ENCODE measurements around the gene DIPK1B. TPM values are rescaled to one million over a fixed set of nuclear protein-coding genes. Genes with fewer than 3 reads are reported as not detected.

DIPK1B gene
- polyA plus RNA-seq, 3 donors = 0.10 TPM; not detected in 2

DNA sequence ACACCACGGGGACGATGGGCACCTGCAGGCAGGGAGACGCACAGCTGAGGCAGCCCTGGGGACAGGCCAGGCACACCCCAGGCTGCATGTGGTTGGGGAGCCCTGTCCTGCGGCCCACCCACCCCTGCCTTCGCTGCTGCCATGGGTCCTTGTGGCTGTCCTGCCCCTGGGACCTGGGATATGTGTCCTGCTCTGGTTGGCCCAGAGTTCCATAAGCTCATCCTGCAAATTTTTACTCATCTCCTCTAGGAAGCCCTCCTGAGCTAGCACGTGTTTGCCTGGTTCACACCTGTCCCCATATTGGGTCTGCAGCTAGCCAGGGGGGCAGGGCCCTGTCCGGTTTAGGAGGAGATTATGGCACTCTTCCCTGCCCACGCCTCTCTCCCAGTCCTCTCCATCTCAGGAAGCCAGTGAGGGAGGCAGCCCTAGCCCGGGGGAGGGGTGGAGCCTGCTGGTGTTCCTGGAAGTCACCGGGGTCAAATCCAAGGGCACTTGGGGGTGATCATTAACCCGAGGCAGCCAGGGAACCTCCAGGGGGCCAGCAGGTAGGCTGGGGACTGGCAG, 37.5 kb upstream of the DIPK1B start:
- Histone ChIP-seq H2AFZ (ENCODE audit: insufficient read depth, low read depth, low read length, poor library complexity, severe bottlenecking) (no peak overlapping the region), H3K79me2 (ENCODE audit: insufficient read depth, low read length) (peaks cover 20% of the 10 kb centered on the region), H4K20me1 (ENCODE audit: insufficient read depth, low read length) (peaks cover 81% of the 10 kb centered on the region), H3K36me3 (replicated peaks in 1 of 2; ENCODE audit: control insufficient read depth in 1 of 2, insufficient read depth in 2 of 2, low read length in 2 of 2) (peaks cover 40 to 47% of the 10 kb centered on the region in 2 donors), H3K27me3 (ENCODE audit: control insufficient read depth in 2 of 2, insufficient read depth in 2 of 2, low read length in 2 of 2) (peaks cover 0 to 6% of the 10 kb centered on the region in 2 donors), H3K9me3 (replicated peaks in 1 of 2; ENCODE audit: control insufficient read depth in 1 of 2, insufficient read depth in 1 of 2, low read length in 2 of 2) (no peaks in the 10 kb centered on the region), H3K4me3 (replicated peaks in 1 of 3; ENCODE audit: low read depth in 2 of 3, low read length in 3 of 3) (no peak overlapping the region), H3K4me2 (replicated peaks; ENCODE audit: extremely low read depth, low read length, poor library complexity, severe bottlenecking) (no peak overlapping the region), H3K4me1 (ENCODE audit: control insufficient read depth in 1 of 2, insufficient read depth in 2 of 2, low read length in 2 of 2) (peaks cover 20 to 21% of the 10 kb centered on the region in 2 donors), H3K9ac (ENCODE audit: insufficient read depth, low read length, poor library complexity, severe bottlenecking) (no peak overlapping the region), H3K27ac (ENCODE audit: low read depth in 1 of 2, low read length in 2 of 2) (no peak overlapping the region)
- Mint-ChIP-seq H3K36me3 (peaks cover 18 to 38% of the 10 kb centered on the region in 2 donors), H3K27me3 (ENCODE audit: low read depth in 3 of 3) (peaks cover 2 to 11% (median 5%) of the 10 kb centered on the region in 3 donors), H3K27ac (peak overlapping the region in 3 of 7 donors; percentile 3 to 45 (median 36)), H3K4me3 (no peak overlapping the region), H3K4me1 (peaks cover 15% of the 10 kb centered on the region), H3K9me3 (no peaks in the 10 kb centered on the region)
- TF ChIP-seq, protein P1, sequence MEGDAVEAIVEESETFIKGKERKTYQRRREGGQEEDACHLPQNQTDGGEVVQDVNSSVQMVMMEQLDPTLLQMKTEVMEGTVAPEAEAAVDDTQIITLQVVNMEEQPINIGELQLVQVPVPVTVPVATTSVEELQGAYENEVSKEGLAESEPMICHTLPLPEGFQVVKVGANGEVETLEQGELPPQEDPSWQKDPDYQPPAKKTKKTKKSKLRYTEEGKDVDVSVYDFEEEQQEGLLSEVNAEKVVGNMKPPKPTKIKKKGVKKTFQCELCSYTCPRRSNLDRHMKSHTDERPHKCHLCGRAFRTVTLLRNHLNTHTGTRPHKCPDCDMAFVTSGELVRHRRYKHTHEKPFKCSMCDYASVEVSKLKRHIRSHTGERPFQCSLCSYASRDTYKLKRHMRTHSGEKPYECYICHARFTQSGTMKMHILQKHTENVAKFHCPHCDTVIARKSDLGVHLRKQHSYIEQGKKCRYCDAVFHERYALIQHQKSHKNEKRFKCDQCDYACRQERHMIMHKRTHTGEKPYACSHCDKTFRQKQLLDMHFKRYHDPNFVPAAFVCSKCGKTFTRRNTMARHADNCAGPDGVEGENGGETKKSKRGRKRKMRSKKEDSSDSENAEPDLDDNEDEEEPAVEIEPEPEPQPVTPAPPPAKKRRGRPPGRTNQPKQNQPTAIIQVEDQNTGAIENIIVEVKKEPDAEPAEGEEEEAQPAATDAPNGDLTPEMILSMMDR (IDR thresholded peaks at IDR 0.05) = no peak
- no peak for DNase-seq
- 63% methylated on average over 7 of the region's 11 CpGs for WGBS (ENCODE audit: insufficient coverage)
- intact Hi-C loops (cut with micrococcal nuclease) = no loop called here

DNA sequence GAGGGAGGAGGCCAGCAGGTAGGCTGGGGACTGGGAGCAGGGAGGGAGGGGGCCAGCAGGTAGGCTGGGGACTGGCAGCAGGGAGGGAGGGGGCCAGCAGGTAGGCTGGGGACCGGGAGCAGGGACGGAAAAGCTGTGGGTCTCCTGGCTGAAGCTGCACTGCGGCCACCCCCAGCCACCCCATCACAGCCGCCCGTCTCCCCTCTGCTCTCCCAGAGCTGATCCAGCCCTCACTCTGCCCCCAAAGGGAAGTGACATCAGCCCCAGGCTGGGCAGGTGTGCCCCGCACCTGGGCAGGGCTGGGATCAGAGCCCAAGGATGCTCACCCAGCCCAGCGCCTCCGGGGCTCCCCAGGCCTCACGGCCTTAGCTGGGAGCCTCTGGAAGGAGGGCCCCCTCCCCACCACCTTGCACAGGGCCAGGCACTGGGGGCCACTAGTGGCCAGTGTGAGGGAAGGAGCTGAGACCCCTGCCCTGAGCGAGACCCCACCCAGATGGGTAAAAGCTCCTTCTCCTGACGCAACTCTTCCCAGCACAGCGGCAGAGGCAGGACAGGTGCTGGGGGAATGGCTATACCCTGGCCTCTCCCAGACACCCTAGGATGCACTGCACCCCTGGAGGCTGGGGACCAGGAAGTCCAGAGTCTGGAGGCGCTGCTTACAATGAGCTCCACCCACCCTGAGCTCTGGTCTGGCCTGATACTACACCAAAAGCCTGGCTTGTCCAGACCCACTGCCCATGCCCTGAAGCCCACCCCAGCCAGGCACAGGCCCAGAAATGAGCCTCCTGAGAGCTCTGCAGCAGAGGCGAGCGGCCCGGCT, 36.7 kb upstream of the DIPK1B start:
- H3K4me1 Mint-ChIP-seq = peaks cover 20% of the 10 kb centered on the region
- H3K9ac ChIP-seq (ENCODE audit: insufficient read depth, low read length, poor library complexity, severe bottlenecking) = no peak overlapping the region
- no peak overlapping the region for H3K4me2 ChIP-seq (replicated peaks; ENCODE audit: extremely low read depth, low read length, poor library complexity, severe bottlenecking)

More for the DNA sequence above, 36.7 kb upstream of the DIPK1B start:
- Histone ChIP-seq H2AFZ (ENCODE audit: insufficient read depth, low read depth, low read length, poor library complexity, severe bottlenecking) (no peak overlapping the region), H4K20me1 (ENCODE audit: insufficient read depth, low read length) (peaks cover 84% of the 10 kb centered on the region), H3K4me1 (ENCODE audit: control insufficient read depth in 1 of 2, insufficient read depth in 2 of 2, low read length in 2 of 2) (peaks cover 28 to 29% of the 10 kb centered on the region in 2 donors), H3K79me2 (ENCODE audit: insufficient read depth, low read length) (peaks cover 25% of the 10 kb centered on the region), H3K9me3 (replicated peaks in 1 of 2; ENCODE audit: control insufficient read depth in 1 of 2, insufficient read depth in 1 of 2, low read length in 2 of 2) (no peaks in the 10 kb centered on the region), H3K36me3 (replicated peaks in 1 of 2; ENCODE audit: control insufficient read depth in 1 of 2, insufficient read depth in 2 of 2, low read length in 2 of 2) (peaks cover 40 to 47% of the 10 kb centered on the region in 2 donors), H3K27me3 (ENCODE audit: control insufficient read depth in 2 of 2, insufficient read depth in 2 of 2, low read length in 2 of 2) (no peaks in the 10 kb centered on the region), H3K27ac (ENCODE audit: low read depth in 1 of 2, low read length in 2 of 2) (no peak overlapping the region), H3K4me3 (replicated peaks in 1 of 3; ENCODE audit: low read depth in 2 of 3, low read length in 3 of 3) (no peak overlapping the region)
- no peak for DNase-seq
- Mint-ChIP-seq H3K36me3 (peaks cover 18 to 38% of the 10 kb centered on the region in 2 donors), H3K9me3 (no peaks in the 10 kb centered on the region), H3K27me3 (ENCODE audit: low read depth in 3 of 3) (peaks cover 0 to 2% (median 0%) of the 10 kb centered on the region in 3 donors), H3K4me3 (no peak overlapping the region), H3K27ac (no peak overlapping the region)
- intact Hi-C loops (cut with micrococcal nuclease) = no loop called here
- TF ChIP-seq, protein P1 (IDR thresholded peaks at IDR 0.05) = no peak
- 94% methylated on average over 4 of the region's 16 CpGs for WGBS (ENCODE audit: insufficient coverage)

Data from CD14-positive monocyte (primary cell).